Activated CD4-positive, CD25-positive, alpha-beta regulatory T cell treated with anti-CD3 and anti-CD28 coated beads, Interleukin-2, amount 50 U/mL, for 16 hours (primary cell): ENCODE data around the gene OSM.

Source experiments
- DNase-seq: peaks from one replicate; pipeline ENCODE4 v3.0.0-alpha.2; 2020; ENCODE audit warnings: low read depth, low spot score

OSM gene

GRCh38 chr22:30297991-30298701, 31.5 kb upstream of the OSM start:
- no peak for DNase-seq

GRCh38 chr22:30297276-30297990, 30.8 kb upstream of the OSM start:
- DNase-seq: no peak

- no peak for DNase-seq
Measured at GRCh38 chr22:30296833-30297232, 30.2 kb upstream of the OSM start.

GRCh38 chr22:30296324-30296723, 29.7 kb upstream of the OSM start:
- no peak for DNase-seq

GRCh38 chr22:30295576-30295975, 28.9 kb upstream of the OSM start:
- no peak for DNase-seq

- DNase-seq: no peak
Measured at GRCh38 chr22:30294830-30295229, 28.2 kb upstream of the OSM start.

GRCh38 chr22:30294066-30294465, 27.4 kb upstream of the OSM start:
- DNase-seq: no peak

GRCh38 chr22:30293026-30293425, 26.4 kb upstream of the OSM start:
- DNase-seq: no peak

GRCh38 chr22:30292069-30292970, 25.7 kb upstream of the OSM start:
- no peak for DNase-seq

- DNase-seq: no peak
Measured at GRCh38 chr22:30291058-30291892, 24.6 kb upstream of the OSM start.

- DNase-seq: no peak
Measured at GRCh38 chr22:30290342-30291057, 23.8 kb upstream of the OSM start.

- DNase-seq: no peak
Measured at GRCh38 chr22:30289980-30290313, 23.3 kb upstream of the OSM start.

GRCh38 chr22:30289141-30289979, 22.7 kb upstream of the OSM start, which contains the start of gene CASTOR1:
Gene CASTOR1 (minus strand): TSS chr22:30289505. CDS start chr22:30289497, 8 bp downstream.
- DNase-seq: peak; percentile 78

- DNase-seq: no peak
Measured at GRCh38 chr22:30288419-30289140, 21.9 kb upstream of the OSM start.

GRCh38 chr22:30287648-30288418, 21.2 kb upstream of the OSM start:
- DNase-seq: peak; percentile 78

- peak; percentile 76 for DNase-seq
Measured at GRCh38 chr22:30286813-30287647, 20.4 kb upstream of the OSM start.

- DNase-seq: no peak
Measured at GRCh38 chr22:30286331-30286730, 19.7 kb upstream of the OSM start.

GRCh38 chr22:30285846-30286200, 19.2 kb upstream of the OSM start:
- DNase-seq: no peak
